ENCODE data around the gene APBA2.
"Not testable (repeated sequence)": the region's sequence is repeated elsewhere in the genome, so short reads cannot be mapped to it uniquely, and the experiment has no call there.

Gene APBA2

DNA sequence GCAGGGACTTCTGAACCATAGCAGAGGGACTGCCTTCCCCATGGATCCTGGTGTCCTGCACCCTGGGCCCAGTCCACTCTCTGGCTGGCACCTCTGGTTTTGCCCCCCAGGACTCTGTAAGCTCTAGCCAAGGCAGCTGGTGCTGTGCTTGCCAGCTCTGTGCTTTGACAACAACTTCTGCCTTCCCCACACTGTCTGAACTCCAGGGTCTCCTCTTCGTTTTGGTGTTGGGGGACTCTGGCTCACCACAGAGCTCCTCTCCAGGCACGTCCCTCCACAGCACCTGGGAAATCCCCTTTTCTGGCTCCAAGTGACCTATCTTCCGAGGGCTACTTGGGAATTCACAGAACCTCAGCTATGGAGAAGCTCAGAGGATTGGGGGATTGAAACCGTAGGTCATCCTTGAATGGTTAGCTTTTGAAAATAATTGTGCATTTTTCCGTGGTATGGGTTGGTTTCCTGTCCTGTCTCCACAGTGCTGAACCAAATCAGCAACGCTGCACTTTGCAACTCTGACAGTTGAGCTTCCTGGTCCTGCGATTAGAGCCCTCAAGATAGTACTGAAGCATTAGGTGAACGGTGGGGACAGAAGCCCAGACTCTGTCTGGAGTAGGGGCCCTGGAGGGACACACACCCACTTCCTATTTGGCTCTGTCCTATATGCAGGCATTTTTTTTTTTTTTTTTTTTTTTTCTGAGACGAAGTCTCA is 152.4 kb downstream of the APBA2 start:
- DNase-seq (ENCODE audit: low read depth) = no peak

DNA sequence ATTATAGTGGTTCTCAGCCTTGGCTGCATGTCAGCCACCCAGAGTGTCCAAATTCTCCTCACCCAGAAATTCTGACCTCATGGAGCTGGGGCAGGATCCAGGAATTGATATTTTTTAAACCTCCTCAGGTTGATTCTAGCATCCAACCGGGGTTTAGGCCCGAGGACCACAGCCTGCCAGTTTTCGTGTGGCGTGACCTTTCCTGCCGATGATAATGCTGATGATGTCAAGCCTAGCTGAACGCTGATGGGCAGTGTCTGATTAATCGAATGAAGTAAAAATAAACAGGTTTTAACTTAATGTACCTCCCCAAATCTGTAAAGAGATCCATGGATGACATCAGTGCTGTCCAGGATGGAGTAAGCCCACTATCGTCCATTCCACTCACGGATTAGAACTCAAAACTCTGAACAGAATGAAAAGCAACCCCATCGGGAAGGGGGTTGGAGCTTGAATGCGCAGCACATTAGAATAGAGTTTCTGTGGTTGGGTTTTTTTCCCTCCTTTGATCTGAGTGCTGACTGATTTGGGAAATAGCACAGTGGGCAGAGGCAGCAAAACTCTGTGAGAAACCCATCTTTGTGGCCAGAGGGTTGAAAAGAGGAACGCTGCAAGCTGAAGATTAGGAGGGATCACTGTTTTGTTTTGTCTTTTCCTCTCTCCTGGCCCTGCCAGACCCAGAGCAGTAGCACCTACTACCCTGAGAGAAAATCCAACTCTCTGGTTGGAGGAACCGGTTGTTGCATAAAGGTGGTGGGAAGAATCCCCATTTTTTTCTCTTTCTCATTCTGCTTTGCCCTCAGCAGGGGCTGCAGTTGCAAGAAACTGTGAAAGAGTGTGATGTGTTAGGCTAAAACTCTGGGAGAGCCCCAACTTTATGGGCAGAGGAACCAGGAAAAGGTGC is 153.9 kb downstream of the APBA2 start:
- DNase-seq (ENCODE audit: low read depth) = no peak

DNA sequence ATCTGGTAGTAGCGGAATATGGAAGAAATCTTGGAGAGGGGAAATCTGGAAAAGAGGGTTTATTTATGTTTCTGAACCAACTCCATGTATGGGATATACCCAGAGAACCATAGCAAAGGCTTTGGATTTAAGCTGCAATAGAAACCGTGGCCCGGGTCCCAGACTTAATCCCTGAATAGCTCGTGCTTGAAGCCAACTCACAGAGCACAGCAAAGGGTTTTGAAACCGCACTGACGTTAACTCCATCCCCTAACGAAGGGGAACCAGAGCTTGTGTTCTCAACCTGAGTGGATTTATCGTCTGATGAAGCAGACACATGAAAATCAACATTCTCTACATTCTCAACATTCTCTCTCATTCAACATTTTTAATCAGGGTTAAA is 154.6 kb downstream of the APBA2 start:
- no peak for DNase-seq (ENCODE audit: low read depth)

DNA sequence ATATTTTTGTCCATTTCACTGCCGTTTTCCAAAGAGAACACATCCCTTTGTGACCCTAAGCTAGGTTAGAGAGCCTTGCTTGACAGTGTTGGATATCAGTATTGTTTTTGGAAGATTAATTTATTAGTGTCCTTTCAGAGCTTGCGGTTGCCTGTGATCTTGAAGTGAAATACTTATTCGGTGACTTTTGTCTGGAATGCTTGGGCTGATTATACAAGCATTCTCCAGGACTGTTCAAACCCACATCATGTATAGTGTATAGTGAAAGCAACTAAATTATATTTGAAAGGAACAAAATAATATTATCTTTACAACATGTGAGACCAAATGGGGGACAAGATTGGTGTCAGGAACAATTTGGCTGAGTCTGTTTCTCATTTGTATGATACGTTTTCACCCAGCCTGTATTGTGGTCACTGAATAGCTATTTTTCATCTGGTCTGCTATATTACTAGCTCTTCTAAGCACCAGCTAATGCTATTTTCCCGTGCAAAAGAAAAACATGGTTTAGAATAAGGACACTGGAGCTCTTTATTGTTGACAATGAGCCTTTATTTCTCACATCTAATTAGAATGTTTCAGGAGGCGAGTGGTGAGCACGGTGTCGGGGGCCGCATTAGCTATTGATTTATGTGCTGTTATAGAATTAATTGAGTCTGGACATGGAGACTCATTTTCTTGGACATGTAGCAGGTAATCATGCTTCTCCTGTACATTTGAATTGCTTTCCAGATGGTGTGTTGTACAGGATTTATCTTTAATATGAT is 158.1 kb downstream of the APBA2 start:
- DNase-seq (ENCODE audit: low read depth) = peak; percentile 63

DNA sequence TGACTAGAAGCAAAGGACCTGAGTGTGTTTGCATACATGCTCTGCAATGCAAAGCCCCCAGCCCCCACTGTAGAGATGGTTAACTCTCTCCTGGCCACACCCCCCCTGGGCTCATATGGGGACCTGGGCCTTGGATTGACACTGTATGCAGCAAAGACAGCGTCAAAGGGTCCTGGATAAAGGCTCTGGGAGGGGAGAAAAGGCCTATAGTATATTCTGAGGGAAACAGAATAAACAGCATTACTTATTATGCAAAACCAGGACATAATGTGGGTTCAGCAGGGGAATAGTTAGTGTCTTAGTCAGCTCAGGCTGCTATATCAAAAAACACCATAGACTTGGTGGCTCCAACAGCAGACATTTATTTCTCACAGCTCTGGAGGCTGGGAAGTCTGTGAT is 158.7 kb downstream of the APBA2 start:
- peak; percentile 63 for DNase-seq (ENCODE audit: low read depth)

DNA sequence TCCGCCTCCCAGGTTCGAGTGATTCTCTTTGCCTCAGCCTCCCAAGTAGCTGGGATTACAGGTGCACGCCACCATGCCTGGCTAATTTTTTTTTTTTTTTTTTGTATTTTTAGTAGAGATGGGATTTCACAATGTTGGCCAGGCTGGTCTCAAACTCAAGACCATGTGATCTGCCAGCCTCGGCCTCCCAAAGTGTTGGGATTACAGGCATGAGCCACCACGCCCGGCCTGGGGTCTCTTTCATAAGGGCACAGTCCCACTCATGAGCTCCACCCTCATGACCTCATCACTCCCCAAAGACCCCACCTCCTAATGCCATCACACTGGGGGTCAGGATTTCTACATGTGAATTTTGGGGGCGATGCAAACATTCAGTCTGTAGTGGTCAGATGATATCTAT is 159.4 kb downstream of the APBA2 start:
- not testable (repeated sequence) for DNase-seq (ENCODE audit: low read depth)

DNA sequence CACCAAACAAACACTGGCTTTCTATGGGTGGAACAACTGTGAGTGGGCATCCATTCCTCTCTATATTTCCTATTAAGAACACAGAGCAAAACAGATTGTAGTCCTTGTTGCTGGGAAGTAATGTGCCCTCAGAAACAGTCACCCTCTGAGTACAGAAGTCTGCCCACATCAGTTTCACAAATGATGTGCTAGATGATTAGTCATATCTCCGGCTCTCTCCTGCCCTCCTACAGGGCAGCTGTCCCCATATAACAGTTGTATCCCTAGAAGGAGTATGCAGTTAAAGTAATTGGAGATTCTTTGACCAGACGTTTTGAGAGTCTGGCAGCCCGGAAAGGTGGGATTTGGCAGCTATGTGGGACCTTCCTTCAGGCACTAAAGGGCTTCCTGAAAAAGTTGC is 159.9 kb downstream of the APBA2 start:
- peak; percentile 71 for DNase-seq (ENCODE audit: low read depth)

DNA sequence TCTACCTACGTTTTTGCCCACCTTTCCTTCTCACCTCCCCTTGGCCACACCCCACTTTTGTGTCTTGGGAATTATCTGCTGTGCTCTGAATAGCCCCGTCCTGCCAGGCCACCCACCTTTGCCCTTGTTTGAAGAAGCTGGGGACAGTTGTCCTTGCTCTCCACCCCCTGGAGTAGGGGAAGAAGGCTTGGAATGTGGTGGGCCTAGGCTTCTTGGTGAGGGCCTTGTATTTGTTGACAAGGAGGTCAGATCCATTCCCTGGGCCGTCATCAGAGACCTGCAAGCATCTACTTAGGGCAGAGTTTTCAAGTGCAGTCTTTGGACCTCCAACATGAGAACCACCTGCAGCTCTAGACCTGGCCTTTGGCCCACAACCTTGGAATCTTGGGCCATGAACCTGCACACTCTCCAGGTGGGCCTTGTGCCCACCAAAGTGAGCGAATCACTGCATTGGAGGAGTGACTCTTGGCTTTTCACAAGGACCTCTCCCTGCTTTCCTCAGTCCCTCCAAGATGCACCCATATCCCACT is 160.6 kb downstream of the APBA2 start:
- DNase-seq (ENCODE audit: low read depth) = no peak

DNA sequence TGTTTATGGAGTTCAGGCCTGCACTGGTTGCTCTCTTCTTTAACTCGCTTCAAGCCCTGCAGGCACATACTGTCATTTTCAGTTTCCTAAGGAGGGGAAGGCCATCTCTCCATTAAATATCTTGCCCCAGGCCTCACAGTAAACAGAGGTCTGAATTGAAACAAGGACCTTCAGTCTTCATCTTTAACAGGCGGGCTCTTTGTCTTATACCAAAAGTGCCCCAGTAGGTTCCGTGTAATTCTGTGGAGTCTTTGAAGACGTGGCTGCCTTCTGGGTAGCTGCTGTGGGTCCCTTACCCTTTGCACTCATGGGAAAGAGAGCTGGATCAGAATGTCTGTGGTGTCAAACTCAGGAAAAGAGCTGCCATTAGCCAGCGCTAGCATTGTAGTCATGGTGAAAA is 161.2 kb downstream of the APBA2 start:
- no peak for DNase-seq (ENCODE audit: low read depth)

DNA sequence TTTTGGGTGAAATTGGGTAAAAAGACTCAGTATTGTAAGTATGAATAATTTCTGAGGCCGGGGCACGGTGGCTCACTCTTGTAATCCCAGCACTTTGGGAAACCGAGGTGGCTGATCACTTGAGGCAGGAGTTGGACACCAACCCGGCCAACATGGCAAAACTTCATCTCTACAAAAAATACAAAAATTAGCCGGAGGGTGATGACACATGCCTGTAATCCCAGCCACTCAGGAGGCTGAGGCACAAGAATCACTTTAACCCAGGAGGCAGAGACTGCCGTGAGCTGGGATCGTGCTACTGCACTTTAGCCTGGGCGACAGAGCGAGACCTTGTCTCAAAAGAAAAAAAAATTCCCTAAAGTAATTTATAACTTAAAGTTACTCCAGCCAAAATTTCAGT is 162.2 kb downstream of the APBA2 start:
- DNase-seq (ENCODE audit: low read depth) = no peak

DNA sequence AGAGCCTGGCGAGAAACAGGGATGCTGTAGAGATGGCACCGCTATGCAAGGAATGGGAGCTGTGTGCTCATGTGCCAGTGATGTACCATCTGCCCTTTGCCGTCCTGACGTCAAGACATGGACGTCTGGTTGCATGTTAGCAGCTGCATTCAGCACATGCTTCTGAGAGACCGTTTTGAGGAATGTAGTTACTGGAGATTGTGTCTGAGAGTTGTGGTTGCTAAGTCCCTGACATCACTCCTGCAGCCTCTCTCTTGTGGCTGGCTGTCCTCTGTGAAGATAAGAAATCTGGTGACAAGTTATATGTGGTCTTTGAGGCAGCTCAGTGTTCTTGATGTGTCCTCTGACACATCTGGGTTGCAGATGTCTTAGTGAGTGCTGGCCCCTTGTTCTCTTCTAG is 165.1 kb downstream of the APBA2 start:
- DNase-seq (ENCODE audit: low read depth) = no peak

DNA sequence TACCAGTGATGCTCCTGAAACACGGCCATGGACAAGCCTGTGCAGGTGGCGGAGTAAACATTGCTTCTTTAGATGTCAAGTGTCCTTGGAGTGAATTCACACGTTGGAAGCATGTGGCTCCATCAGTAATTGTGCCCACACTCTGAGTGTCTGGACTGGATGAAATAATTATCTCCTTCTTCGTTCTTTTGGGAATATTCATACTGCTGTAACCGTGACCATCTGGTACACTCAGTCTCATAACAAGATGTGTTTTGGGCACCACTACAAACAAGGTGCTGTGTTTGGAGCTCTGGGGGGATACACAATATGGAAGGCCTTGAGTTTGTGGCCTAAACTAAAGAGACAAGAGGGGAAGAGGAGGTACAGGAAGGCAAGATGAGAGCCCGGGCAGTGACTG is 165.6 kb downstream of the APBA2 start:
- no peak for DNase-seq (ENCODE audit: low read depth)

DNA sequence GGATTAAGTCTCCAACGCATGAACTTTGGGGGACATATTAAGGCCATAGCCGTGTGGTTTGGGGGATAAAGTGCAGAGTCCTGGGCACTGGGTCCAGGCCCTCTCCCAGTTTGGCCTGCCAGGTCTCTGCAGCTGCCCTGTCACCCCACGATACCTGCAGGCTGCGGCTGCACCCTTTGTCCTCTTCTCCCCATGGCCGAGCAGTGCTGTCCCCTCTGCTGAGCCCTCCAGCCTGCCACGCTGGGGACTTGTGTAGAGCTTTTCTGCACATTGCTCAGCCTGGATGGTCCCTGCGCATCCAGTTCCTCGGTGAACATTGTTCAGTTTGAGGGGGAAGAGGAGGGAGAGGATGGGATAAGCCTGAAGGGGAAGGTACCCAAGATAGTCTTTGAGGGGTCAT is 167.2 kb downstream of the APBA2 start:
- DNase-seq (ENCODE audit: low read depth) = no peak

DNA sequence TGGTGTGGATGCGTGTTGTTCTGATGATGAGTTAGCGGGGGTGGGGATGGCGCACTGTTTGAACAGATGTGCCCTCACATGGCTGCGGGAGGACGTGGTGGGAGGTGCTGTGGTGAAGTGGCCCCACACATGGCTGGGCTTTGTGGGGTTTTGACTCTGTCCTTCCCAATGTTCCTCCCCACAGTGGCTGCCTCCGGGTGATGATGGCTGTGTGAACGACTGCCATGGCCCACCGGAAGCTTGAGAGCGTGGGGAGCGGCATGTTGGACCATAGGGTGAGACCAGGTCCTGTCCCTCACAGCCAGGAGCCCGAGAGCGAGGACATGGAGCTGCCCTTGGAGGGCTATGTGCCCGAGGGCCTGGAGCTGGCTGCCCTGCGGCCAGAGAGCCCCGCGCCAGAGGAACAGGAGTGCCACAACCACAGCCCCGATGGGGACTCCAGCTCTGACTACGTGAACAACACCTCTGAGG is 167.9 kb downstream of the APBA2 start:
- DNase-seq (ENCODE audit: low read depth) = no peak

DNA sequence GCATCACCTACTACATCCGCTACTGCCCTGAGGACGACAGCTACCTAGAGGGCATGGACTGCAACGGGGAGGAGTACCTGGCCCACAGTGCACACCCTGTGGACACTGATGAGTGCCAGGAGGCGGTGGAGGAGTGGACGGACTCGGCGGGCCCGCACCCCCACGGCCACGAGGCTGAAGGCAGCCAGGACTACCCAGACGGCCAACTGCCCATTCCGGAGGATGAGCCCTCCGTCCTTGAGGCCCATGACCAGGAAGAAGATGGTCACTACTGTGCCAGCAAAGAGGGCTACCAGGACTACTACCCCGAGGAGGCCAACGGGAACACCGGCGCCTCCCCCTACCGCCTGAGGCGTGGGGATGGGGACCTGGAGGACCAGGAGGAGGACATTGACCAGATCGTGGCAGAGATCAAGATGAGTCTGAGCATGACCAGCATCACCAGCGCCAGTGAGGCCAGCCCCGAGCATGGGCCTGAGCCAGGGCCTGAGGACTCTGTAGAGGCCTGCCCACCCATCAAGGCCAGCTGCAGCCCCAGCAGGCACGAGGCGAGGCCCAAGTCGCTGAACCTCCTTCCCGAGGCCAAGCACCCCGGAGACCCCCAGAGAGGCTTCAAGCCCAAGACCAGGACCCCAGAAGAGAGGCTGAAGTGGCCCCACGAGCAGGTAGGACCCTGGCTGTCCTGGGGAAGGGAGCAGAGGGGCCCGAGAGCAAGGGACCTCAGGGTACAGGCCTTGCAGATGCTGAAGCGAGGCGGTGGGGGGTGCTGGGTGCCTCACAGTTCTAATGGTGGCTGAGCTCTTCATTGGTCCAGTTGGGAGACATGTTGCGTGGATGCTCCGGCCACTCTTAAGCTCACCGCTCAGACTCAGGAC is 168.6 kb downstream of the APBA2 start:
- DNase-seq (ENCODE audit: low read depth) = no peak

DNA sequence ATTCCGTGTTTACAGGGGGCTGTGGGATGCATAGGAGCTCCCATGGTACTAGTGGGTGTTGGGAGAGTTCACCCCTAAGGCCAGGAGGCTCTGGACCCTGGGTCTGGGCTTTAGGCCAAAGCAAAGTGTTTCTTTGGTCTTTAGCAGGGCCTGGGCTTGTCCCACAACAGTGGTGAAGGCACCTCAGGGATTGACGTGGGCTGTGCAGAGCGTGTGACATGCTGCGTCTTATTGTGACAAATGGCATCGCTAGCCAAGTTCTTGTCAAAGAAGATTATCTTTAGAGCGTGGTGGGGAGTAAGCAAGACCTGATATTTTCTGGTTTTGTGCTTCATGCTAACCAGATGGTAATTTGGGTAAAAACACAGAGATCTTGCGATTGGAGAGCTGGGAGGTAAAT is 170.1 kb downstream of the APBA2 start:
- DNase-seq (ENCODE audit: low read depth) = no peak

DNA sequence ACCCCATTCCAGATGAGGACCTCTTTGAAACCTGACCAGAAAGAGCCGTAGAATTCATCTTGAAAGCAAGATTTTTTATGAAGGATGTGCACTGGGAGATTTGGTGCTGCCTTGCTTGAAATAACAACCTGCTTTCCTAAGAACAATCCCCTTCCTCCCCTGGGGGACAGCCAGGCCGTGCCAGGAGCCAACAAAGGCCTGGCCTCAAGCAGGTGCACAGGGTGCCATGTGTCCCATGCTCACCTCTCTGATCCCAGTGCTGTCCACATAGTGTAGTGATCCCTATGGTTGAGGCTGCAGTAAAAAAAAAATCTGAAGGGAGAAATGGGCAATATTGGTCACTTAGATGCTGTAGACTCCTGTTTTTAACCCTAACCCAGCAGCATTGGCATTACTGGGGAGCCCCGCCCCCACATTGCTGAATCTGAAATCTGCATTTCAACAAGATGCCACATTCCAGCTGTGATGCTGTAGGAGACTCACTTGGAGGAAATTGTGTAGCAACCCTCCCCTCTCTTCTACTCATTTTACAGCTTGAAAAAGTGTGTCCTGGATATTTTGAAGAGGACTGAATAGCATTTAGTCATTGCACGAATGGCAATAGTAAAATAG is 171.2 kb downstream of the APBA2 start:
- DNase-seq (ENCODE audit: low read depth) = no peak

DNA sequence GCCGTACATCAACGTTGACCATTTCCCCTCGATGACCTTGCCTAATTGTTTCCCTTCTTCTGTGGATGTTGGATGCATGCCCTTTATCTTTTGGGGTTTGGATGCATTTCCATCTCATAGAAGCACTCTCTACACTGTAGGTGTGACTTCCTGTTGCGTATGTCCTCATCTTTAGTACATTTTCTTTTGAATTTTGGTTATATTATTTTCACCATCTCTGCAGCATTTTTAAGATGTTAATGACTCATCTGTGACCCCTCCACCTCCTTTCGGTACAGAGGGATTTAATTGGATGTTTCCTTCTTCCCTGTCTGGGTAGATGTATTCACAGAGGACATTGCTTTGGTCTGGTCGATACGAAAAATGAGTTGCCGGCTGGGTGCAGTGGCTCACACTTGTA is 172.1 kb downstream of the APBA2 start:
- no peak for DNase-seq (ENCODE audit: low read depth)

DNA sequence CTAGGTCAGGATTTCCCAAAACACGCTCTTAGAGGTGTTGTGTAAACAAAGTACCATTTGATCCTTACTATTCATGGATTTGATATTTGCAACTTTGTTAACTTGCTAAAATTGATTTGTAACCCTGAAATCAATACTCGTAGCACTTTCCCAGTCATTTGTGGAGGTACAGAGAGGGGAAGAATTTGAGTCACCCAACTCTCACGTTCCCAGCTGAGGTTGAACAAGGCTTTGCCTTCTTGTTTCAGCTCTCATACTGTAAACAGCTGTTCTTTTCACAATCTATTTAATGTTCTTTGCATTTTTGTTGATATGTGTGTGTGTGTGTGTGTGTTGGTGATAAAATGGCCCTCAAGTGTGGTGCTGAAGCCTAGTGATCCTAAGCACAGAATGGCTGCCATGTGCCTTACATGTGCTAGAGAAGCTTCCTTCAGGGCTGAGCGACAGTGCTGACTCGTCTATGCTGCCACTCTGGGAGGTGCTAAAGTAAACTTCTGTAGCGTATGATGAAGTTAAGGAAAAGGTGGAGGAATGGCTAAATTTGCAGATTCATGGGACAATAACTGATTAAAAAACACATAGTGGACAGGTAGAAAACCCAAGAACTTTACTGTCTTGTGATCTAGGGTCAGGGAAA is 173.2 kb downstream of the APBA2 start:
- no peak for DNase-seq (ENCODE audit: low read depth)

DNA sequence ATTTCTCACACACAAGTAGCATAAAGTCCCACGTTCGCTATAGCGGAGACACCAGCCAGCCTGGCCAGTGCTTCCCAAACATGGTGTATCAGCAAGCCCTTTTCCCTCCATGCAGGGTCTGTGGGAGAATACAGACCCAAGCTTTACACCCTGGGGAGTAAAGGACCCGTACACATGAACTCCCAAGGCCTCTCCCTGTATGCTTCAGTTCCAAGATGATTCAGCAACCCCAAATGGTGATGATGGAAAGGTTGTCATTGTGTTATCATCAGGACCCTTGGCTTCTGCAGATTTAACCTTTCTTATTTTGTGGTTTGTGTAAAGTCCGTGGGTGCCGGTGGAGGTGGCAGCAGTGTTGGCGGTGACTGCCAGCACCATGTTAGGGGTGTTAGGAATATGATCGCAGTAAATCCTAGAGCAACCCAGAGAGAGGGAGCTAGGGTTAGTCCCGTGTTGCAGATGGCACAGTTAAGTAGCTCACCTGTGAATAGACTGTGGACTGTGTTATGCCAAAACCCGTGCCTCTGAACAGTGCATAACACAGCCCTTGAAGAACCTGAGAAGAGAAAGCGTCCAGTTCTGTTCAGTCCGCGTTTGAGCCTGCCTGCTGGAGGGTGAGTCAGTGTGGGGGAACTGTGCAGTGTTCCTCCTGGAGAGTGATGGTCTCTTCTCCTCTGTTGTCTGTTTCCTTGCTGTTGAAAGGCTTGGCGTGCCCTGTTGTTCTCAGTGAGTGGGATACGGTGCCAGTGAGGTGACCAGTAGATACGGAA is 174.3 kb downstream of the APBA2 start:
- DNase-seq (ENCODE audit: low read depth) = no peak

Data from ELR (cell line).